B cell (primary cell): Measurements from ENCODE around the gene HHEX.

Experiments used
- EZH2 ChIP-seq: IDR thresholded peaks from 2 replicates; pipeline ENCODE4 v1.6.1; 2012; ENCODE audit warnings: borderline replicate concordance, low read depth, mild to moderate bottlenecking, moderate library complexity, low read length; ENCODE audit not compliant: insufficient read depth, poor library complexity, severe bottlenecking
- TF ChIP-seq, protein P1 (sequence below): fragments of 200-600 bp; IDR thresholded peaks from one replicate; pipeline ENCODE4 v1.8.0; 2022; ENCODE audit warnings: antibody characterized with exemption, mild to moderate bottlenecking

DNA sequence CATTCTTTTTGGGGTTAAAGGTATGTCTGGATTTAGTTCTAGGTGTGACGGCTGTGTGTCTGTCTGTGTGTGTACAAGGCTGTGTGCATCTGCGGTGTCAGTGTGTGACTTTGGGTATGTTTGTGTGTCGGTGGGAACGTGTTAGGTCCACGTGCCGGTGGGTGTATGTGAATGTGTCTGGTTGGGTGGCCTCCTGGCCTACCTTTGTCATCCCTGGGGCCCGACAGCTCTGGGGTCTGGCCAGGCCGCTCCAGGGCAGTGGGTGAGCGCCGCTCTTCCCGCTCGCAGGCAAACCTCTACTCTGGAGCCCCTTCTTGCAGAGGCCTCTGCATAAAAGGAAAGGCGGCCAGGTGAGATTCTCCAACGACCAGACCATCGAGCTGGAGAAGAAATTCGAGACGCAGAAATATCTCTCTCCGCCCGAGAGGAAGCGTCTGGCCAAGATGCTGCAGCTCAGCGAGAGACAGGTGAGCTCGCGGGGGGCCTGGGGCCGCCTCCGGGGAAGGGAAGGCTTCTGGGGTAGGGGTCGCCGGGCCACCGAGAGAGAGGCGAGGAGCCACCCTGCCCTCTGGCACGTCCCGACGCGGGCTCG lies 2.4 kb downstream of the HHEX start:
- TF ChIP-seq, protein P1, sequence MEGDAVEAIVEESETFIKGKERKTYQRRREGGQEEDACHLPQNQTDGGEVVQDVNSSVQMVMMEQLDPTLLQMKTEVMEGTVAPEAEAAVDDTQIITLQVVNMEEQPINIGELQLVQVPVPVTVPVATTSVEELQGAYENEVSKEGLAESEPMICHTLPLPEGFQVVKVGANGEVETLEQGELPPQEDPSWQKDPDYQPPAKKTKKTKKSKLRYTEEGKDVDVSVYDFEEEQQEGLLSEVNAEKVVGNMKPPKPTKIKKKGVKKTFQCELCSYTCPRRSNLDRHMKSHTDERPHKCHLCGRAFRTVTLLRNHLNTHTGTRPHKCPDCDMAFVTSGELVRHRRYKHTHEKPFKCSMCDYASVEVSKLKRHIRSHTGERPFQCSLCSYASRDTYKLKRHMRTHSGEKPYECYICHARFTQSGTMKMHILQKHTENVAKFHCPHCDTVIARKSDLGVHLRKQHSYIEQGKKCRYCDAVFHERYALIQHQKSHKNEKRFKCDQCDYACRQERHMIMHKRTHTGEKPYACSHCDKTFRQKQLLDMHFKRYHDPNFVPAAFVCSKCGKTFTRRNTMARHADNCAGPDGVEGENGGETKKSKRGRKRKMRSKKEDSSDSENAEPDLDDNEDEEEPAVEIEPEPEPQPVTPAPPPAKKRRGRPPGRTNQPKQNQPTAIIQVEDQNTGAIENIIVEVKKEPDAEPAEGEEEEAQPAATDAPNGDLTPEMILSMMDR = no peak
- TF ChIP-seq EZH2 = no peak
